Suprapubic skin (tissue), 4 donors: ENCODE results near the gene COIL. TPM values are rescaled to one million over a fixed set of nuclear protein-coding genes. Genes with fewer than 3 reads are reported as not detected.

Experiments
- DNase-seq, 2 donors: peaks; one replicate each; pipeline ENCODE4 v3.0.0-alpha.2; 2019; ENCODE audit warnings: low spot score in 2 of 2
- H3K27ac ChIP-seq: fragments of 200-600 bp; sonication (generic); one replicate; pipeline ENCODE4 v1.5.1; 2019
- H3K27me3 ChIP-seq: fragments of 200-600 bp; sonication (generic); one replicate; pipeline ENCODE4 v1.5.1; 2019
- H3K36me3 ChIP-seq: fragments of 200-600 bp; sonication (generic); one replicate; pipeline ENCODE4 v1.5.1; 2019
- H3K4me1 ChIP-seq: fragments of 200-600 bp; sonication (generic); one replicate; pipeline ENCODE4 v1.5.1; 2019
- H3K4me3 ChIP-seq: fragments of 200-600 bp; sonication (generic); one replicate; pipeline ENCODE4 v1.5.1; 2019; ENCODE audit warnings: mild to moderate bottlenecking
- H3K9me3 ChIP-seq: fragments of 200-600 bp; sonication (generic); one replicate; pipeline ENCODE4 v1.5.1; 2019
- CTCF ChIP-seq, 2 donors: fragments of 200-600 bp in 1 of 2; fragments of 450-650 bp in 1 of 2; sonication (generic) in 1 of 2; IDR thresholded peaks; one replicate each; pipeline ENCODE4 v1.5.1; 2016 to 2019; ENCODE audit warnings: antibody characterized with exemption in 2 of 2, mild to moderate bottlenecking in 1 of 2, moderate library complexity in 1 of 2
- EP300 ChIP-seq: sonication (generic); formaldehyde crosslinking; IDR thresholded peaks from one replicate; pipeline ENCODE4 v1.6.1; 2017; ENCODE audit warnings: antibody characterized with exemption
- POLR2A ChIP-seq, 2 donors: fragments of 450-650 bp; IDR thresholded peaks; one replicate each; pipeline ENCODE4 v1.6.1; 2017; ENCODE audit warnings: antibody characterized with exemption in 2 of 2, mild to moderate bottlenecking in 2 of 2, moderate library complexity in 2 of 2
- POLR2AphosphoS5 ChIP-seq, 3 donors: sonication (generic); formaldehyde crosslinking; IDR thresholded peaks; one replicate each; pipeline ENCODE4 v1.6.1; 2017; ENCODE audit warnings: antibody characterized with exemption in 3 of 3
- WGBS: methylation state at CpG from one replicate; pipeline ENCODE4 v1.1.5; 2018; 5-methylcytosine and 5-hydroxymethylcytosine counted together
- total RNA-seq, 4 donors: library from RNA; depleted of rRNA; stranded (reverse); fragments of >200 nt; gene quantifications; one replicate each; pipeline ENCODE4 v1.1.0, GENCODE V29; 2016

COIL gene
- total RNA-seq, 4 donors from 2014 or later: 13.0 to 15.6 (median 14.0) TPM

GRCh38 chr17:56934280-56934679, 26.6 kb downstream of the COIL start:
- Histone ChIP-seq H3K4me1 (no peaks in the 10 kb centered on the region), H3K9me3 (no peaks in the 10 kb centered on the region), H3K36me3 (peaks cover 10% of the 10 kb centered on the region), H3K4me3 (no peak overlapping the region), H3K27me3 (no peaks in the 10 kb centered on the region), H3K27ac (no peak overlapping the region)
- WGBS: 93% methylated on average over 4 of the region's 4 CpGs
- no peak for DNase-seq
- TF ChIP-seq EP300 (no peak), CTCF (IDR thresholded peaks at IDR 0.05) (no peak), POLR2AphosphoS5 (IDR thresholded peaks at IDR 0.05) (no peak), POLR2A (IDR thresholded peaks at IDR 0.05) (no peak)

- DNase-seq: no peak
- Histone ChIP-seq H3K4me1 (no peaks in the 10 kb centered on the region), H3K4me3 (no peak overlapping the region), H3K36me3 (peaks cover 10% of the 10 kb centered on the region), H3K9me3 (no peaks in the 10 kb centered on the region), H3K27me3 (no peaks in the 10 kb centered on the region), H3K27ac (no peak overlapping the region)
- TF ChIP-seq POLR2A (IDR thresholded peaks at IDR 0.05) (no peak), EP300 (no peak), CTCF (IDR thresholded peaks at IDR 0.05) (no peak), POLR2AphosphoS5 (IDR thresholded peaks at IDR 0.05) (no peak)
- WGBS: 100% methylated on average over 1 of the region's 1 CpG
Observed at GRCh38 chr17:56933868-56934267, 27.0 kb downstream of the COIL start.

- Histone ChIP-seq H3K4me3 (no peak overlapping the region), H3K4me1 (no peaks in the 10 kb centered on the region), H3K27ac (no peak overlapping the region), H3K36me3 (peaks cover 8% of the 10 kb centered on the region), H3K9me3 (no peaks in the 10 kb centered on the region), H3K27me3 (no peaks in the 10 kb centered on the region)
- 94% methylated on average over 8 of the region's 8 CpGs for WGBS
- DNase-seq: no peak
- TF ChIP-seq EP300 (no peak), POLR2AphosphoS5 (IDR thresholded peaks at IDR 0.05) (no peak), POLR2A (IDR thresholded peaks at IDR 0.05) (no peak), CTCF (IDR thresholded peaks at IDR 0.05) (no peak)
Observed at GRCh38 chr17:56933151-56933745, 27.6 kb downstream of the COIL start.

- 95% methylated on average over 2 of the region's 2 CpGs for WGBS
- Histone ChIP-seq H3K36me3 (peaks cover 7% of the 10 kb centered on the region), H3K27me3 (no peaks in the 10 kb centered on the region), H3K27ac (no peak overlapping the region), H3K4me3 (no peak overlapping the region), H3K9me3 (no peaks in the 10 kb centered on the region), H3K4me1 (no peaks in the 10 kb centered on the region)
- no peak for DNase-seq
- TF ChIP-seq POLR2AphosphoS5 (IDR thresholded peaks at IDR 0.05): no peak
- no peak for TF ChIP-seq EP300
Observed at GRCh38 chr17:56930739-56931337, 30.0 kb downstream of the COIL start.

- TF ChIP-seq EP300 (no peak), CTCF (IDR thresholded peaks at IDR 0.05) (no peak), POLR2A (IDR thresholded peaks at IDR 0.05) (no peak)
- no peak overlapping the region for H3K27ac ChIP-seq
Observed at GRCh38 chr17:56929362-56929969, 31.4 kb downstream of the COIL start.

More at GRCh38 chr17:56929362-56929969, 31.4 kb downstream of the COIL start:
- H3K36me3 ChIP-seq: peaks cover 4% of the 10 kb centered on the region
- no peaks in the 10 kb centered on the region for H3K9me3 ChIP-seq
- H3K27me3 ChIP-seq: no peaks in the 10 kb centered on the region
- no peaks in the 10 kb centered on the region for H3K4me1 ChIP-seq
- no peak for DNase-seq
- H3K4me3 ChIP-seq: no peak overlapping the region
